ENCODE results near the gene SEMA3A.

Gene SEMA3A

DNA sequence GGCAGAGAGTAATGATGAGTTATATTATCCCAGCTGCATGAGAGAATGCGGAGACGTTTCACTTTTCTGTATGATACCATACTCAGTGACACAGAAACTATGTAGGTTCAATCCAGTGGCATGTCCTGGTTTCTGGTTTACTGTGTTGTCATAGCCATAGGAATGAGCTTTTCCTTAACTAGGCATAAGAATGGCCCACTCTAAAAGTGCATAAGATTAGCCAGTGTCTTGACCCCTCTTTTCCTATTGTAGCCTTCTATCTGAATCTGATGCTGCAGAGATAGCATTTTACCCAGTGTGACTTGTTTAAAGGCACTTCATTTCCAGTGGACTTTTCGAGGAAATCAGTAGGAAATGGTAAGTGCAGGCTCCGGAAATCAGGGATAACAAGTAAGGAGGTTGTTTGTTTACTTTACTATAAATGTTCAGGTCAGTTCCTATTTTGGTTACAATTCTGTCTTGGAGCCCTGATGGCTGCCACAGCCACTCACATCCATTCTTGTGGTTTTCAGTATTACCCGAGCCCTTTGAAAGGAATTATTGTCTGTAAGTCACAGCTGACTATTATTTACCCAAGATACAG is 70.5 kb downstream of the SEMA3A start:
- TF ChIP-seq SPI1 (IDR thresholded peaks at IDR 0.05; ENCODE audit: borderline replicate concordance, low read depth) = no peak
- no peak for TF ChIP-seq GABPA (IDR thresholded peaks at IDR 0.05; ENCODE audit: low read depth)
- no peak for TF ChIP-seq CTCF (IDR thresholded peaks at IDR 0.05; ENCODE audit: insufficient read depth, low read length)
- TF ChIP-seq, protein P1, sequence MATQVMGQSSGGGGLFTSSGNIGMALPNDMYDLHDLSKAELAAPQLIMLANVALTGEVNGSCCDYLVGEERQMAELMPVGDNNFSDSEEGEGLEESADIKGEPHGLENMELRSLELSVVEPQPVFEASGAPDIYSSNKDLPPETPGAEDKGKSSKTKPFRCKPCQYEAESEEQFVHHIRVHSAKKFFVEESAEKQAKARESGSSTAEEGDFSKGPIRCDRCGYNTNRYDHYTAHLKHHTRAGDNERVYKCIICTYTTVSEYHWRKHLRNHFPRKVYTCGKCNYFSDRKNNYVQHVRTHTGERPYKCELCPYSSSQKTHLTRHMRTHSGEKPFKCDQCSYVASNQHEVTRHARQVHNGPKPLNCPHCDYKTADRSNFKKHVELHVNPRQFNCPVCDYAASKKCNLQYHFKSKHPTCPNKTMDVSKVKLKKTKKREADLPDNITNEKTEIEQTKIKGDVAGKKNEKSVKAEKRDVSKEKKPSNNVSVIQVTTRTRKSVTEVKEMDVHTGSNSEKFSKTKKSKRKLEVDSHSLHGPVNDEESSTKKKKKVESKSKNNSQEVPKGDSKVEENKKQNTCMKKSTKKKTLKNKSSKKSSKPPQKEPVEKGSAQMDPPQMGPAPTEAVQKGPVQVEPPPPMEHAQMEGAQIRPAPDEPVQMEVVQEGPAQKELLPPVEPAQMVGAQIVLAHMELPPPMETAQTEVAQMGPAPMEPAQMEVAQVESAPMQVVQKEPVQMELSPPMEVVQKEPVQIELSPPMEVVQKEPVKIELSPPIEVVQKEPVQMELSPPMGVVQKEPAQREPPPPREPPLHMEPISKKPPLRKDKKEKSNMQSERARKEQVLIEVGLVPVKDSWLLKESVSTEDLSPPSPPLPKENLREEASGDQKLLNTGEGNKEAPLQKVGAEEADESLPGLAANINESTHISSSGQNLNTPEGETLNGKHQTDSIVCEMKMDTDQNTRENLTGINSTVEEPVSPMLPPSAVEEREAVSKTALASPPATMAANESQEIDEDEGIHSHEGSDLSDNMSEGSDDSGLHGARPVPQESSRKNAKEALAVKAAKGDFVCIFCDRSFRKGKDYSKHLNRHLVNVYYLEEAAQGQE (IDR thresholded peaks at IDR 0.05; ENCODE audit: insufficient replicate concordance, low read depth) = no peak
- no peak for TF ChIP-seq POLR2AphosphoS5 (IDR thresholded peaks at IDR 0.05; ENCODE audit: low read depth)
- Histone ChIP-seq H3K4me3 (replicated peaks; ENCODE audit: insufficient read depth, low read length) (no peak overlapping the region), H3K27ac (replicated peaks) (no peak overlapping the region), H3K27me3 (ENCODE audit: insufficient read depth, poor library complexity, severe bottlenecking) (no peaks in the 10 kb centered on the region)
- DNase-seq (ENCODE audit: low read depth in 1 of 2, low spot score in 1 of 2) = no peak

- Histone ChIP-seq H3K4me3 (replicated peaks; ENCODE audit: insufficient read depth, low read length) (no peak overlapping the region), H3K27me3 (ENCODE audit: insufficient read depth, poor library complexity, severe bottlenecking) (no peaks in the 10 kb centered on the region), H3K27ac (replicated peaks) (no peak overlapping the region)
- no peak for TF ChIP-seq POLR2AphosphoS5 (IDR thresholded peaks at IDR 0.05; ENCODE audit: low read depth)
- TF ChIP-seq GABPA (IDR thresholded peaks at IDR 0.05; ENCODE audit: low read depth) = no peak
- TF ChIP-seq CTCF (IDR thresholded peaks at IDR 0.05; ENCODE audit: insufficient read depth, low read length) = no peak
- TF ChIP-seq, protein P1 (IDR thresholded peaks at IDR 0.05; ENCODE audit: insufficient replicate concordance, low read depth) = no peak
- no peak for TF ChIP-seq SPI1 (IDR thresholded peaks at IDR 0.05; ENCODE audit: borderline replicate concordance, low read depth)
- no peak for DNase-seq (ENCODE audit: low read depth in 1 of 2, low spot score in 1 of 2)
Observed at GRCh38 chr7:84122582-84123360, 71.8 kb downstream of the SEMA3A start.

- DNase-seq (ENCODE audit: low read depth in 1 of 2, low spot score in 1 of 2) = no peak
- TF ChIP-seq, protein P1 (IDR thresholded peaks at IDR 0.05; ENCODE audit: insufficient replicate concordance, low read depth) = no peak
- TF ChIP-seq CTCF (IDR thresholded peaks at IDR 0.05; ENCODE audit: insufficient read depth, low read length) (no peak), SPI1 (IDR thresholded peaks at IDR 0.05; ENCODE audit: borderline replicate concordance, low read depth) (no peak), POLR2AphosphoS5 (IDR thresholded peaks at IDR 0.05; ENCODE audit: low read depth) (no peak), GABPA (IDR thresholded peaks at IDR 0.05; ENCODE audit: low read depth) (no peak)
- Histone ChIP-seq H3K27ac (replicated peaks) (no peak overlapping the region), H3K4me3 (replicated peaks; ENCODE audit: insufficient read depth, low read length) (no peak overlapping the region), H3K27me3 (ENCODE audit: insufficient read depth, poor library complexity, severe bottlenecking) (no peaks in the 10 kb centered on the region)
Observed at GRCh38 chr7:84117304-84117703, 77.3 kb downstream of the SEMA3A start.
